Neuronal stem cell (in vitro differentiated cells): ENCODE measurements around the gene SIK3. TPM values are rescaled to one million over a fixed set of nuclear protein-coding genes. Genes with fewer than 3 reads are reported as not detected.

ENCODE experiments used
- DNase-seq: peaks from one replicate; pipeline ENCODE4 v3.0.0-alpha.2; 2013; ENCODE audit warnings: low spot score
- H2AFZ ChIP-seq: one replicate; pipeline ENCODE4 v1.6.1; 2013; ENCODE audit warnings: mild to moderate bottlenecking, low read length, inconsistent platforms
- H2AK5ac ChIP-seq: 2 replicates; pipeline ENCODE4 v1.6.1; 2013; ENCODE audit warnings: low read depth, mild to moderate bottlenecking, inconsistent platforms, low read length, moderate library complexity, mixed read lengths
- H2BK120ac ChIP-seq: 2 replicates; pipeline ENCODE4 v1.6.1; 2013; ENCODE audit warnings: low read depth, mild to moderate bottlenecking, inconsistent platforms, low read length, moderate library complexity, mixed read lengths
- H2BK12ac ChIP-seq: one replicate; pipeline ENCODE4 v1.6.1; 2013; ENCODE audit warnings: low read length, inconsistent platforms
- H2BK15ac ChIP-seq: 2 replicates; pipeline ENCODE4 v1.6.1; 2013; ENCODE audit warnings: mild to moderate bottlenecking, low read length, inconsistent platforms, mixed read lengths
- H2BK5ac ChIP-seq: one replicate; pipeline ENCODE4 v1.6.1; 2013; ENCODE audit warnings: inconsistent platforms, mild to moderate bottlenecking, low read length, moderate library complexity
- H3K14ac ChIP-seq: one replicate; pipeline ENCODE4 v1.6.1; 2013; ENCODE audit warnings: low read length, inconsistent platforms
- H3K18ac ChIP-seq: 2 replicates; pipeline ENCODE4 v1.6.1; 2013; ENCODE audit warnings: low read length, inconsistent platforms
- H3K23ac ChIP-seq: 2 replicates; pipeline ENCODE4 v1.6.1; 2013; ENCODE audit warnings: low read depth, mild to moderate bottlenecking, mixed read lengths, low read length, inconsistent platforms; ENCODE audit not compliant: poor library complexity
- H3K27ac ChIP-seq: replicated peaks from 3 replicates; pipeline ENCODE4 v1.5.1; 2013; ENCODE audit warnings: low read length, inconsistent platforms
- H3K27me3 ChIP-seq, 3 experiments: 2 replicates each; pipeline ENCODE4 v1.6.1; 2013; ENCODE audit warnings: low read length in 3 of 3, mild to moderate bottlenecking in 2 of 3, inconsistent platforms in 1 of 3, low read depth in 1 of 3, mixed read lengths in 1 of 3, moderate library complexity in 1 of 3; ENCODE audit not compliant: control insufficient read depth in 3 of 3, insufficient read depth in 3 of 3
- H3K36me3 ChIP-seq, 2 donors: replicated peaks in 1 of 2; 2 replicates each; pipeline ENCODE4 v1.6.1; 2013; ENCODE audit warnings: low read length in 2 of 2; ENCODE audit not compliant: control insufficient read depth in 2 of 2, insufficient read depth in 2 of 2
- H3K4ac ChIP-seq: 2 replicates; pipeline ENCODE4 v1.6.1; 2013; ENCODE audit warnings: inconsistent platforms, mild to moderate bottlenecking, low read length, moderate library complexity
- H3K4me1 ChIP-seq, 2 donors: 1 replicate in 1 of 2; 2 replicates in 1 of 2; pipeline ENCODE4 v1.6.1; 2013; ENCODE audit warnings: low read length in 2 of 2, low read depth in 1 of 2; ENCODE audit not compliant: control insufficient read depth in 2 of 2, insufficient read depth in 1 of 2
- H3K4me2 ChIP-seq: one replicate; pipeline ENCODE4 v1.6.1; 2013; ENCODE audit warnings: mild to moderate bottlenecking, low read length, inconsistent platforms; ENCODE audit not compliant: insufficient read depth, poor library complexity, severe bottlenecking
- H3K4me3 ChIP-seq, 2 donors: 2 replicates each; pipeline ENCODE4 v1.5.1; 2013; ENCODE audit warnings: low read length in 2 of 2, mild to moderate bottlenecking in 2 of 2, inconsistent platforms in 1 of 2, moderate library complexity in 1 of 2
- H3K79me1 ChIP-seq: one replicate; pipeline ENCODE4 v1.6.1; 2013; ENCODE audit warnings: low read depth, mild to moderate bottlenecking, inconsistent platforms, low read length, moderate library complexity
- H3K9ac ChIP-seq: one replicate; pipeline ENCODE4 v1.6.1; 2013; ENCODE audit warnings: mild to moderate bottlenecking, low read depth, low read length, inconsistent platforms; ENCODE audit not compliant: poor library complexity
- H3K9me3 ChIP-seq, 2 donors: replicated peaks in 1 of 2; 2 replicates each; pipeline versions ENCODE3 to v1.6.1; 2013; ENCODE audit warnings: low read length in 2 of 2, mild to moderate bottlenecking in 2 of 2, inconsistent platforms in 1 of 2, low read depth in 1 of 2, mixed read lengths in 1 of 2, moderate library complexity in 1 of 2; ENCODE audit not compliant: control insufficient read depth in 2 of 2, insufficient read depth in 1 of 2
- H4K8ac ChIP-seq: one replicate; pipeline ENCODE4 v1.6.1; 2013; ENCODE audit warnings: low read depth, mild to moderate bottlenecking, inconsistent platforms, low read length, moderate library complexity
- H4K91ac ChIP-seq: one replicate; pipeline ENCODE4 v1.6.1; 2013; ENCODE audit warnings: low read length, low read depth, mild to moderate bottlenecking, inconsistent platforms; ENCODE audit not compliant: poor library complexity
- WGBS, 2 donors: extraction: QIAGEN DNeasy Blood & Tissue Kit; methylation state at CpG; one replicate each; pipeline ENCODE4 v1.1.7; 2013; ENCODE audit warnings: missing lambda C conversion rate in 2 of 2, mixed read lengths in 1 of 2; ENCODE audit not compliant: insufficient read length in 2 of 2, insufficient replicate concordance in 1 of 2; ENCODE audit errors: extremely low coverage in 2 of 2; 5-methylcytosine and 5-hydroxymethylcytosine counted together
- small RNA-seq: library from polyadenylated mRNA; stranded (forward); fragments of <200 nt; extraction: miRNeasy Mini kit (QIAGEN cat#:217004); gene quantifications from one replicate; pipeline ENCODE3, GENCODE V24; 2013; ENCODE audit not compliant: insufficient read depth

SIK3 gene

DNA sequence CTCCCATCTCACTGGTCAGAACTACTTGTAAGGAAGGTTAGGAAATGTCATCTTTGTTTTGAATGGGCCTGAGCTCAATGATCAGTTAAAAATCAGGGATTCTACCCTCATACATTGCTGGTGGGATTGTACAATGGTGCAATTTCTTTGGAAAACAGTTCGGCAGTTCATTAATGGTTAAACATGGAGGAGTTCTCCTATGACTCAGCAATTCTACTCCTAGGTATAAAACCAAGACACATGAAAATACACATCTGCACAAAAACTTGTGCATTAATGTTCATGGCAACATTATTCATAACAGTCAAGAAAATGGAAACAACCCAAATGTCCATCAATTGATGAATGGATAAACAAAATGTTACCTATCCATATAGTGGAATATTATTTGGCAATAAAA is 301.7 kb downstream of the SIK3 start:
- no peak overlapping the region for H3K4me2 ChIP-seq
- H4K91ac ChIP-seq = no peak overlapping the region
- no peak overlapping the region for H3K4ac ChIP-seq
- H2AFZ ChIP-seq = no peak overlapping the region
- no CpG with 5 or more reads among the region's 1 CpG for WGBS, 2 donors
- H4K8ac ChIP-seq = no peak overlapping the region
- H3K36me3 ChIP-seq = no peaks in the 10 kb centered on the region
- no peak overlapping the region for H2BK120ac ChIP-seq
- no peaks in the 10 kb centered on the region for H3K9me3 ChIP-seq
- no peak overlapping the region for H2BK12ac ChIP-seq
- no peak overlapping the region for H3K4me3 ChIP-seq
- no peak overlapping the region for H3K23ac ChIP-seq
- H2BK15ac ChIP-seq = no peak overlapping the region
- no peak overlapping the region for H2AK5ac ChIP-seq
- H3K18ac ChIP-seq = no peak overlapping the region
- DNase-seq = no peak
- H3K14ac ChIP-seq = no peak overlapping the region
- no peak overlapping the region for H2BK5ac ChIP-seq
- peaks cover 0 to 3% of the 10 kb centered on the region in 2 donors for H3K4me1 ChIP-seq
- no peak overlapping the region for H3K27ac ChIP-seq
- H3K27me3 ChIP-seq = peaks cover 0 to 4% (median 0%) of the 10 kb centered on the region in 3 experiments
- H3K9ac ChIP-seq = no peak overlapping the region
- no peaks in the 10 kb centered on the region for H3K79me1 ChIP-seq

DNA sequence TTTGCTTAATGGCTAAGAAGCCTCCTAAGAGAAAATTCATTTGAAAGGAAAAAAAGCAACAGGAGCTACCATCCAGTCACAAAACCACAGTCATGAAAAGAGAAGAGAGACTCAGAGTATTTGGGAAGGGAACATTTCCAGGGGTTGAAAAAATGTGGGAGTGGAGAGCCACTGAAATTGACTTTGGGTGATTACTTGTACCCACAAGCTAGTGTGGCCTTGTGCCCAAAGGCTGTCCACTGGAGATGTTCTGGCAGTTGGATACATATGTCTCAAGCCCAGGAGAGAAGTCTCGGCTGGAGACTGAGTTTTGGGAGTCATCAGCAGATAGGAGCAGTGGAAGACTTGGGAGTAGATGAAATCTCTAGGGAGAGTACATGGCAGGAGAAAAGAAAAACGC is 303.4 kb downstream of the SIK3 start:
- Histone ChIP-seq H3K4me3 (no peak overlapping the region), H3K14ac (no peak overlapping the region), H2BK12ac (no peak overlapping the region), H3K23ac (no peak overlapping the region), H4K8ac (no peak overlapping the region), H3K18ac (no peak overlapping the region), H3K9me3 (no peaks in the 10 kb centered on the region), H2BK15ac (no peak overlapping the region), H3K27me3 (peaks cover 0 to 12% (median 3%) of the 10 kb centered on the region in 3 experiments), H3K27ac (no peak overlapping the region), H3K4ac (no peak overlapping the region), H4K91ac (no peak overlapping the region), H3K36me3 (no peaks in the 10 kb centered on the region), H2AFZ (no peak overlapping the region), H2BK120ac (no peak overlapping the region), H3K4me1 (peaks cover 0 to 7% of the 10 kb centered on the region in 2 donors), H3K9ac (no peak overlapping the region), H3K4me2 (no peak overlapping the region), H3K79me1 (no peaks in the 10 kb centered on the region), H2BK5ac (no peak overlapping the region), H2AK5ac (no peak overlapping the region)
- WGBS, 2 donors = no CpG with 5 or more reads among the region's 2 CpGs
- no peak for DNase-seq

GRCh38 chr11:116793772-116794097 is 304.5 kb downstream of the SIK3 start:
- Histone ChIP-seq H2AFZ (peak overlapping the region; percentile 46), H3K9me3 (no peaks in the 10 kb centered on the region), H4K8ac (no peak overlapping the region), H3K4me2 (no peak overlapping the region), H3K4me3 (no peak overlapping the region), H2BK12ac (no peak overlapping the region), H3K9ac (no peak overlapping the region), H2BK120ac (no peak overlapping the region), H3K18ac (no peak overlapping the region), H3K27me3 (peaks cover 0 to 12% (median 3%) of the 10 kb centered on the region in 3 experiments), H3K14ac (no peak overlapping the region), H2AK5ac (no peak overlapping the region), H3K79me1 (no peaks in the 10 kb centered on the region), H3K23ac (no peak overlapping the region), H3K27ac (no peak overlapping the region), H3K4me1 (peaks cover under 1 to 8% of the 10 kb centered on the region in 2 donors), H4K91ac (no peak overlapping the region), H3K36me3 (no peaks in the 10 kb centered on the region), H2BK5ac (no peak overlapping the region), H2BK15ac (no peak overlapping the region), H3K4ac (no peak overlapping the region)
- WGBS, 2 donors = no CpG with 5 or more reads among the region's 1 CpG
- no peak for DNase-seq

Small RNA genes lying within 50 kb of the gene (small RNA-seq; reads per million reads assigned to genes)
- not detected for gene AP000936.3
- 6.3 reads per million, percentile 33 among the genes with 10 or more reads in this experiment for gene RNY4P6
